Measurements from ENCODE around the gene NEK4. TPM values are rescaled to one million over a fixed set of nuclear protein-coding genes. Genes with fewer than 3 reads are reported as not detected.

NEK4 gene
- total RNA-seq, 2 experiments from 2014 or later = 12.8 to 15.3 TPM

GRCh38 chr3:52791928-52792327, 21.2 kb upstream of the NEK4 start:
- H3K27ac Mint-ChIP-seq = no peak overlapping the region
- no peaks in the 10 kb centered on the region for H3K4me1 Mint-ChIP-seq (ENCODE audit: low read depth)
- no peaks in the 10 kb centered on the region for H3K36me3 Mint-ChIP-seq (ENCODE audit: low read depth)
- CTCF ChIA-PET = no interaction called here
- H3K9me3 Mint-ChIP-seq = no peaks in the 10 kb centered on the region
- DNase-seq = no peak
- no peaks in the 10 kb centered on the region for H3K27me3 Mint-ChIP-seq (ENCODE audit: low read depth)
- H3K4me3 Mint-ChIP-seq = no peak overlapping the region
- intact Hi-C loops (cut with micrococcal nuclease) = no loop called here

GRCh38 chr3:52791366-52791765, 20.6 kb upstream of the NEK4 start:
- Mint-ChIP-seq H3K9me3 (no peaks in the 10 kb centered on the region), H3K27ac (no peak overlapping the region), H3K4me1 (ENCODE audit: low read depth) (no peaks in the 10 kb centered on the region), H3K4me3 (no peak overlapping the region), H3K27me3 (ENCODE audit: low read depth) (no peaks in the 10 kb centered on the region), H3K36me3 (ENCODE audit: low read depth) (no peaks in the 10 kb centered on the region)
- intact Hi-C loops (cut with micrococcal nuclease) = no loop called here
- no peak for DNase-seq
- CTCF ChIA-PET = no interaction called here

- no peaks in the 10 kb centered on the region for H3K9me3 Mint-ChIP-seq
- no peak overlapping the region for H3K27ac Mint-ChIP-seq
- H3K4me3 Mint-ChIP-seq = no peak overlapping the region
- H3K36me3 Mint-ChIP-seq (ENCODE audit: low read depth) = no peaks in the 10 kb centered on the region
- no peak for DNase-seq
- H3K27me3 Mint-ChIP-seq (ENCODE audit: low read depth) = no peaks in the 10 kb centered on the region
- CTCF ChIA-PET = no interaction called here
- no peaks in the 10 kb centered on the region for H3K4me1 Mint-ChIP-seq (ENCODE audit: low read depth)
- intact Hi-C loops (cut with micrococcal nuclease) = no loop called here
These were observed 20.0 kb upstream of the NEK4 start for GRCh38 chr3:52790741-52791140.

GRCh38 chr3:52790337-52790736, 19.6 kb upstream of the NEK4 start:
- Mint-ChIP-seq H3K27me3 (ENCODE audit: low read depth) (no peaks in the 10 kb centered on the region), H3K4me1 (ENCODE audit: low read depth) (no peaks in the 10 kb centered on the region), H3K36me3 (ENCODE audit: low read depth) (no peaks in the 10 kb centered on the region), H3K4me3 (no peak overlapping the region), H3K27ac (no peak overlapping the region), H3K9me3 (no peaks in the 10 kb centered on the region)
- intact Hi-C loops (cut with micrococcal nuclease) = no loop called here
- CTCF ChIA-PET = no interaction called here
- DNase-seq = no peak

GRCh38 chr3:52789746-52790040, 19.0 kb upstream of the NEK4 start:
- no peaks in the 10 kb centered on the region for H3K36me3 Mint-ChIP-seq (ENCODE audit: low read depth)
- DNase-seq = no peak
- H3K27me3 Mint-ChIP-seq (ENCODE audit: low read depth) = no peaks in the 10 kb centered on the region
- no peak overlapping the region for H3K27ac Mint-ChIP-seq
- H3K9me3 Mint-ChIP-seq = no peaks in the 10 kb centered on the region
- intact Hi-C loops (cut with micrococcal nuclease) = no loop called here
- CTCF ChIA-PET = no interaction called here
- no peaks in the 10 kb centered on the region for H3K4me1 Mint-ChIP-seq (ENCODE audit: low read depth)
- H3K4me3 Mint-ChIP-seq = no peak overlapping the region

- H3K27ac Mint-ChIP-seq = no peak overlapping the region
- intact Hi-C loops (cut with micrococcal nuclease) = no loop called here
- CTCF ChIA-PET = no interaction called here
These were observed 18.4 kb upstream of the NEK4 start for GRCh38 chr3:52788890-52789745.

GRCh38 chr3:52787672-52788625, 17.2 kb upstream of the NEK4 start:
- H3K4me3 Mint-ChIP-seq = no peak overlapping the region
- CTCF ChIA-PET = interaction anchor here (0.6 to 0.7 kb wide), 2 partner anchors 222 to 291 kb away, joined by 3 read pairs; no protein-coding TSS in a partner anchor
- H3K27me3 Mint-ChIP-seq (ENCODE audit: low read depth) = no peaks in the 10 kb centered on the region
- no peak for DNase-seq
- no peak overlapping the region for H3K27ac Mint-ChIP-seq
- H3K4me1 Mint-ChIP-seq (ENCODE audit: low read depth) = no peaks in the 10 kb centered on the region
- intact Hi-C loops (cut with micrococcal nuclease) = no loop called here
- no peaks in the 10 kb centered on the region for H3K9me3 Mint-ChIP-seq
- no peaks in the 10 kb centered on the region for H3K36me3 Mint-ChIP-seq (ENCODE audit: low read depth)

More at GRCh38 chr3:52788890-52789745, 18.4 kb upstream of the NEK4 start:
- Mint-ChIP-seq H3K9me3 (no peaks in the 10 kb centered on the region), H3K4me3 (no peak overlapping the region), H3K4me1 (ENCODE audit: low read depth) (no peaks in the 10 kb centered on the region), H3K36me3 (ENCODE audit: low read depth) (no peaks in the 10 kb centered on the region), H3K27me3 (ENCODE audit: low read depth) (no peaks in the 10 kb centered on the region)
- DNase-seq = no peak

GRCh38 chr3:52787246-52787645, 16.5 kb upstream of the NEK4 start:
- H3K9me3 Mint-ChIP-seq = no peaks in the 10 kb centered on the region
- CTCF ChIA-PET = interaction anchor here (0.6 to 0.7 kb wide), 2 partner anchors 221 to 290 kb away, joined by 3 read pairs; no protein-coding TSS in a partner anchor
- no peak for DNase-seq
- no peak overlapping the region for H3K27ac Mint-ChIP-seq
- no peak overlapping the region for H3K4me3 Mint-ChIP-seq
- H3K4me1 Mint-ChIP-seq (ENCODE audit: low read depth) = no peaks in the 10 kb centered on the region
- no peaks in the 10 kb centered on the region for H3K27me3 Mint-ChIP-seq (ENCODE audit: low read depth)
- H3K36me3 Mint-ChIP-seq (ENCODE audit: low read depth) = no peaks in the 10 kb centered on the region
- intact Hi-C loops (cut with micrococcal nuclease) = no loop called here

GRCh38 chr3:52786330-52787215, 15.8 kb upstream of the NEK4 start:
- no peak overlapping the region for H3K27ac Mint-ChIP-seq
- no peaks in the 10 kb centered on the region for H3K9me3 Mint-ChIP-seq
- no peak overlapping the region for H3K4me3 Mint-ChIP-seq
- CTCF ChIA-PET = interaction anchor here (0.6 to 0.7 kb wide), 2 partner anchors 78 to 220 kb away, joined by 3 to 4 read pairs; no protein-coding TSS in a partner anchor
- intact Hi-C loops (cut with micrococcal nuclease) = no loop called here
- H3K27me3 Mint-ChIP-seq (ENCODE audit: low read depth) = no peaks in the 10 kb centered on the region
- H3K4me1 Mint-ChIP-seq (ENCODE audit: low read depth) = no peaks in the 10 kb centered on the region
- no peak for DNase-seq
- H3K36me3 Mint-ChIP-seq (ENCODE audit: low read depth) = no peaks in the 10 kb centered on the region

- Mint-ChIP-seq H3K4me1 (ENCODE audit: low read depth) (no peaks in the 10 kb centered on the region), H3K27me3 (ENCODE audit: low read depth) (no peaks in the 10 kb centered on the region), H3K27ac (no peak overlapping the region), H3K36me3 (ENCODE audit: low read depth) (no peaks in the 10 kb centered on the region), H3K4me3 (no peak overlapping the region), H3K9me3 (no peaks in the 10 kb centered on the region)
- no peak for DNase-seq
- intact Hi-C loops (cut with micrococcal nuclease) = no loop called here
- CTCF ChIA-PET = interaction anchor here (2.4 kb wide), 1 partner anchor 36 kb away, joined by 8 read pairs; no protein-coding TSS in a partner anchor
These were observed 14.3 kb upstream of the NEK4 start for GRCh38 chr3:52784931-52785590.

- Mint-ChIP-seq H3K4me1 (ENCODE audit: low read depth) (no peaks in the 10 kb centered on the region), H3K36me3 (ENCODE audit: low read depth) (no peaks in the 10 kb centered on the region), H3K27ac (no peak overlapping the region), H3K9me3 (no peaks in the 10 kb centered on the region), H3K27me3 (ENCODE audit: low read depth) (no peaks in the 10 kb centered on the region), H3K4me3 (no peak overlapping the region)
- intact Hi-C loops (cut with micrococcal nuclease) = no loop called here
- no peak for DNase-seq
- CTCF ChIA-PET = interaction anchor here (1.3 to 2.4 kb wide), 2 partner anchors 37 to 42 kb away, joined by 3 to 8 read pairs; no protein-coding TSS in a partner anchor
These were observed 13.4 kb upstream of the NEK4 start for GRCh38 chr3:52784021-52784621.
